HepG2 (cell line): ENCODE data around the gene RTBDN. TPM values are rescaled to one million over a fixed set of nuclear protein-coding genes. Genes with fewer than 3 reads are reported as not detected.
A peak's percentile ranks its signal among the peaks of the same experiment; 100 is the strongest.

ENCODE experiments used
- ATAC-seq: fragments of 200-7000 bp; cut with Tn5 transposase; 3 replicates; pipeline ENCODE4 v1.9.1; 2020; ENCODE audit warnings: mild to moderate bottlenecking, moderate library complexity
- BruUV-seq: library from RNA; stranded (reverse); fragments of 400-500 nt; replicated peaks from 2 replicates; lab custom pipeline; 2021; lab: Mats Ljungman, UMichigan
- CTCF ChIA-PET: fragments of 300-600 bp; formaldehyde crosslinking; extraction: SDS; loops from one replicate; lab custom pipeline; 2021; ENCODE audit warnings: low total read pairs, inconsistent platforms, low intra/inter-chr PET ratio; lab: Yijun Ruan, JAX
- POLR2A ChIA-PET: fragments of 350-600 bp; sonication (Branson Sonifier 250); formaldehyde crosslinking; loops from one replicate; lab custom pipeline; 2020; ENCODE audit warnings: antibody characterized with exemption, inconsistent platforms; lab: Yijun Ruan, JAX
- DNase-seq: peaks from one replicate; pipeline ENCODE4 v3.0.0-alpha.2; 2015; ENCODE audit warnings: low spot score
- FAIRE-seq: peaks from 3 replicates; lab custom pipeline; 2011; peaks lifted over from hg19 to GRCh38; lab: Jason Lieb, UNC
- H2AFZ ChIP-seq: one replicate; pipeline ENCODE4 v1.6.1; 2011; ENCODE audit warnings: low read length, inconsistent platforms
- H3K27ac ChIP-seq: fragments of 300-600 bp; 3 replicates; pipeline ENCODE4 v1.8.0; 2011; ENCODE audit warnings: mixed run types, mild to moderate bottlenecking, mixed read lengths, low read length, inconsistent platforms; ENCODE audit not compliant: insufficient read depth; ENCODE audit errors: extremely low read length
- H3K27me3 ChIP-seq, 2 experiments: fragments of 200-600 bp in 1 of 2; 2 replicates in 1 of 2; 3 replicates in 1 of 2; pipeline versions ENCODE4 v1.6.0 to v1.8.0; 2011; ENCODE audit warnings: low read length in 2 of 2, mild to moderate bottlenecking in 2 of 2, moderate library complexity in 2 of 2, inconsistent platforms in 1 of 2; ENCODE audit not compliant: insufficient read depth in 2 of 2, control insufficient read depth in 1 of 2
- H3K36me3 ChIP-seq, 2 experiments: fragments of 200-600 bp in 1 of 2; replicated peaks in 1 of 2; 2 replicates in 1 of 2; 3 replicates in 1 of 2; pipeline versions ENCODE4 v1.5.1 to v1.8.0; 2011; ENCODE audit warnings: low read length in 2 of 2, inconsistent platforms in 1 of 2; ENCODE audit not compliant: insufficient read depth in 2 of 2, control insufficient read depth in 1 of 2
- H3K4me1 ChIP-seq: 2 replicates; pipeline ENCODE4 v1.5.1; 2012; ENCODE audit warnings: low read length, inconsistent platforms; ENCODE audit not compliant: insufficient read depth
- H3K4me2 ChIP-seq: 2 replicates; pipeline ENCODE4 v1.6.0; 2011; ENCODE audit warnings: low read depth, low read length, inconsistent platforms
- H3K4me3 ChIP-seq, 3 experiments: fragments of 200-600 bp in 1 of 3; sonication (generic), shearing (Covaris generic) in 1 of 3; replicated peaks in 1 of 3; 2 replicates each; pipeline ENCODE4 v1.5.1; 2011 to 2016; ENCODE audit warnings: low read length in 3 of 3, inconsistent platforms in 2 of 3, low read depth in 2 of 3, mild to moderate bottlenecking in 2 of 3, control low read depth in 1 of 3, mixed read lengths in 1 of 3; ENCODE audit not compliant: insufficient read depth in 1 of 3
- H3K79me2 ChIP-seq: one replicate; pipeline ENCODE4 v1.6.1; 2011; ENCODE audit warnings: low read length, inconsistent platforms; ENCODE audit not compliant: insufficient read depth
- H3K9ac ChIP-seq: 2 replicates; pipeline ENCODE4 v1.6.0; 2011; ENCODE audit warnings: mild to moderate bottlenecking, low read depth, low read length, inconsistent platforms; ENCODE audit not compliant: insufficient read depth
- H3K9me3 ChIP-seq: 2 replicates; pipeline ENCODE4 v1.5.1; 2012; ENCODE audit warnings: mild to moderate bottlenecking, low read length
- H4K20me1 ChIP-seq: 2 replicates; pipeline ENCODE4 v1.6.0; 2011; ENCODE audit warnings: inconsistent platforms, mild to moderate bottlenecking, low read length, moderate library complexity; ENCODE audit not compliant: insufficient read depth
- BRD4 ChIP-seq: sonication (generic); formaldehyde crosslinking; IDR thresholded peaks from 2 replicates; pipeline ENCODE4 v1.4.0; 2020; ENCODE audit warnings: missing genetic modification reagents
- CENPT ChIP-seq: sonication (generic); formaldehyde crosslinking; IDR thresholded peaks from 2 replicates; pipeline ENCODE4 v1.8.0; 2022; ENCODE audit warnings: low read depth, mild to moderate bottlenecking, moderate library complexity, missing genetic modification reagents
- DNMT3B ChIP-seq: conservative IDR thresholded peaks from 2 replicates; pipeline ENCODE4 v1.6.1; 2016; ENCODE audit warnings: missing biosample characterization, control low read depth
- E2F2 ChIP-seq: sonication (generic); formaldehyde crosslinking; IDR thresholded peaks from 2 replicates; pipeline ENCODE4 v1.4.0; 2020; ENCODE audit warnings: missing genetic modification reagents, borderline replicate concordance
- ETV6 ChIP-seq: sonication (generic); formaldehyde crosslinking; conservative IDR thresholded peaks from 2 replicates; pipeline ENCODE4 v1.4.0; 2020; ENCODE audit warnings: missing genetic modification reagents
- FOXK1 ChIP-seq: sonication (generic); formaldehyde crosslinking; IDR thresholded peaks from 2 replicates; pipeline ENCODE4 v1.4.0; 2020; ENCODE audit warnings: low read depth, missing genetic modification reagents, borderline replicate concordance
- FOXM1 ChIP-seq: sonication (generic); formaldehyde crosslinking; IDR thresholded peaks from 2 replicates; pipeline ENCODE4 v1.5.0; 2020; ENCODE audit warnings: missing genetic modification reagents
- GLI4 ChIP-seq: sonication (generic); formaldehyde crosslinking; IDR thresholded peaks from 2 replicates; pipeline ENCODE4 v1.5.1; 2020; ENCODE audit warnings: missing genetic modification reagents, mild to moderate bottlenecking, moderate library complexity, borderline replicate concordance
- HOXD1 ChIP-seq: sonication (generic); formaldehyde crosslinking; IDR thresholded peaks from 2 replicates; pipeline ENCODE4 v1.5.0; 2020; ENCODE audit warnings: missing genetic modification reagents
- IKZF1 ChIP-seq: fragments of 450-650 bp; IDR thresholded peaks from 2 replicates; pipeline ENCODE4 v1.7.1; 2016
- KDM1A ChIP-seq: IDR thresholded peaks from 2 replicates; pipeline ENCODE4 v1.6.1; 2016; ENCODE audit warnings: missing compliant biosample characterization
- NCOR1 ChIP-seq: fragments of 200-600 bp; sonication (generic); IDR thresholded peaks from 2 replicates; pipeline ENCODE4 v1.7.0; 2017; ENCODE audit warnings: antibody characterized with exemption, low read length, borderline replicate concordance
- SIN3A ChIP-seq: IDR thresholded peaks from 2 replicates; pipeline ENCODE4 v1.6.1; 2011; ENCODE audit warnings: low read depth, mild to moderate bottlenecking, control low read depth, low read length, borderline replicate concordance
- TEAD3 ChIP-seq: optimal IDR thresholded peaks from 2 replicates; pipeline ENCODE3; 2016; ENCODE audit warnings: borderline replicate concordance
- TGIF2 ChIP-seq: IDR thresholded peaks from 2 replicates; pipeline ENCODE4 v1.6.1; 2016; ENCODE audit warnings: control low read depth, missing compliant biosample characterization
- ZBTB7B ChIP-seq: sonication (generic); formaldehyde crosslinking; IDR thresholded peaks from 2 replicates; pipeline ENCODE4 v1.4.0; 2020; ENCODE audit warnings: missing genetic modification reagents
- ZFAT ChIP-seq: sonication (generic); formaldehyde crosslinking; conservative IDR thresholded peaks from 2 replicates; pipeline ENCODE4 v1.8.1; 2023; ENCODE audit warnings: missing genetic modification reagents, inconsistent platforms
- ZKSCAN1 ChIP-seq: fragments of 150-350 bp; IDR thresholded peaks from 2 replicates; pipeline ENCODE4 v1.6.1; 2014; ENCODE audit warnings: low read length
- ZNF430 ChIP-seq: sonication (generic); formaldehyde crosslinking; IDR thresholded peaks from 2 replicates; pipeline ENCODE4 v1.9.0; 2021; ENCODE audit warnings: mild to moderate bottlenecking, missing genetic modification reagents
- ZNF460 ChIP-seq: sonication (generic); formaldehyde crosslinking; IDR thresholded peaks from 2 replicates; pipeline ENCODE4 v1.5.1; 2020; ENCODE audit warnings: missing genetic modification reagents, mild to moderate bottlenecking, borderline replicate concordance
- ZNF567 ChIP-seq: sonication (generic); formaldehyde crosslinking; IDR thresholded peaks from 2 replicates; pipeline ENCODE4 v1.8.1; 2023; ENCODE audit warnings: mild to moderate bottlenecking, missing genetic modification reagents, borderline replicate concordance
- ZNF607 ChIP-seq: sonication (generic); formaldehyde crosslinking; IDR thresholded peaks from 2 replicates; pipeline ENCODE4 v1.5.1; 2020; ENCODE audit warnings: missing genetic modification reagents, mild to moderate bottlenecking, borderline replicate concordance
- ZNF670 ChIP-seq: sonication (generic); formaldehyde crosslinking; IDR thresholded peaks from 2 replicates; pipeline ENCODE4 v1.8.0; 2022; ENCODE audit warnings: mild to moderate bottlenecking, missing genetic modification reagents, borderline replicate concordance
- ZNF777 ChIP-seq: sonication (generic); formaldehyde crosslinking; IDR thresholded peaks from 2 replicates; pipeline ENCODE4 v1.4.0; 2020; ENCODE audit warnings: missing genetic modification reagents
- ZSCAN31 ChIP-seq: sonication (generic); formaldehyde crosslinking; IDR thresholded peaks from 2 replicates; pipeline ENCODE4 v1.5.0; 2020; ENCODE audit warnings: low read depth, mild to moderate bottlenecking, missing genetic modification reagents
- ZZZ3 ChIP-seq: sonication (generic); formaldehyde crosslinking; IDR thresholded peaks from 2 replicates; pipeline ENCODE4 v1.4.0; 2020; ENCODE audit warnings: missing genetic modification reagents, mild to moderate bottlenecking, borderline replicate concordance
- WGBS: methylation state at CpG from one replicate; pipeline ENCODE4 v1.1.6; 2017; ENCODE audit warnings: low lambda C conversion rate; 5-methylcytosine and 5-hydroxymethylcytosine counted together
- in situ Hi-C: cut with HindIII; loops from 2 replicates; pipeline ENCODE4 v1.10.0; 2017; ENCODE audit warnings: low pct_unique_long_range_greater_than_20kb; ENCODE audit not compliant: extremely low pct_ligation_motif_present
- intact Hi-C: fragments of 100-400 bp; cut with micrococcal nuclease; formaldehyde crosslinking; loops from one replicate; pipeline ENCODE4 v1.10.0; 2022; ENCODE audit not compliant: unreplicated experiment
- polyA plus RNA-seq, 8 experiments: library from polyadenylated mRNA; depleted of rRNA in 3 of 8; stranded (reverse) in 7 of 8; unstranded in 1 of 8; fragments of >200 nt; fragmentation: Illumina TruSeq in 4 of 8; extraction: Trizol in 4 of 8; gene quantifications; 2 replicates each; pipeline versions ENCODE4 v1.2.1 to v1.2.3, GENCODE V29; 2011 to 2016; ENCODE audit warnings: low read depth in 4 of 8, missing spikeins in 1 of 8, mixed read lengths in 1 of 8; ENCODE audit not compliant: insufficient read depth in 1 of 8
- total RNA-seq, 5 experiments: library from RNA; depleted of rRNA; stranded (reverse); fragments of >200 nt; fragmentation: Illumina TruSeq; extraction: Trizol; gene quantifications; 2 replicates each; pipeline ENCODE4 v1.2.3, GENCODE V29; 2016; ENCODE audit warnings: low read depth in 1 of 5

RTBDN gene
- total and polyA plus RNA-seq, 2 of the 13 experiments (the other 11 are each of a cell fraction or from before 2014, with no cell fraction given): 0.27 to 0.48 TPM

GRCh38 chr19:12789098-12789903 is 45.1 kb downstream of the RTBDN start (continued):
- TF ChIP-seq NCOR1 (peak; percentile 16; the same call in 1 of the 2 replicates), TGIF2 (0 out of 2 replicates have a peak, but pooled peaks have one; percentile 39), HOXD1 (CRISPR knock-in tag) (no peak), ZNF607 (CRISPR knock-in tag) (no peak), KDM1A (CRISPR knock-in tag) (peak; percentile 86; the same call in 1 of the 2 replicates), ZBTB7B (CRISPR knock-in tag) (peak; percentile 4; the same call in 1 of the 2 replicates), E2F2 (CRISPR knock-in tag) (no peak), ZNF567 (CRISPR knock-in tag) (no peak), SIN3A (peak; percentile 37; the same call in 1 of the 2 replicates), ZNF670 (no peak)

- Histone ChIP-seq H3K27ac (peak overlapping the region; percentile 59), H3K36me3 (no peaks in the 10 kb centered on the region), H3K27me3 (no peaks in the 10 kb centered on the region; a peak in 2 of 5 replicates), H3K9ac (peak overlapping the region; percentile 89), H3K4me3 (peak overlapping the region; percentile 39 to 87 (median 47)), H2AFZ (no peak overlapping the region), H3K4me1 (peaks cover 66% of the 10 kb centered on the region), H3K4me2 (peak overlapping the region; percentile 99), H4K20me1 (no peaks in the 10 kb centered on the region), H3K9me3 (no peaks in the 10 kb centered on the region), H3K79me2 (peaks cover 8% of the 10 kb centered on the region)
- no peak for FAIRE-seq
- ATAC-seq: no peak
- DNase-seq: peak; percentile 41
- in situ Hi-C loops (no loop called here), intact Hi-C loops (no loop called here)
- POLR2A ChIA-PET: interaction anchor here (1.4 to 1.9 kb wide), 3 partner anchors 11 to 65 kb away, joined by 4 to 21 read pairs (median 8); partner anchors contain the start of genes GET3 and TNPO2
- CTCF ChIA-PET: interaction anchor here (1.4 kb wide), 1 partner anchor 10 kb away, joined by 4 read pairs; no protein-coding TSS in a partner anchor
- WGBS: 2% methylated on average over 11 of the region's 12 CpGs
- TSS peak; percentile 52 for BruUV-seq
- TF ChIP-seq TEAD3 (CRISPR knock-in tag) (peak; percentile 13), IKZF1 (no peak), ZZZ3 (CRISPR knock-in tag) (no peak), ETV6 (CRISPR knock-in tag) (no peak), ZNF430 (no peak), GLI4 (CRISPR knock-in tag) (no peak), FOXK1 (CRISPR knock-in tag) (no peak), ZFAT (CRISPR knock-in tag) (no peak), ZNF460 (CRISPR knock-in tag) (no peak), ZSCAN31 (CRISPR knock-in tag) (no peak), CENPT (no peak), ZKSCAN1 (no peak), DNMT3B (CRISPR knock-in tag) (no peak), ZNF777 (CRISPR knock-in tag) (no peak), FOXM1 (CRISPR knock-in tag) (no peak), BRD4 (CRISPR knock-in tag) (no peak)
These were observed 45.7 kb downstream of the RTBDN start for GRCh38 chr19:12788682-12789097.
